NK-92 (cell line): ENCODE data around the gene DSCAML1.

Experiments
- DNase-seq: peaks from one replicate; lab custom pipeline; 2025; ENCODE audit not compliant: unreplicated experiment; lab: John Stamatoyannopoulos, UW

DSCAML1 gene

GRCh38 chr11:117831661-117832415 is 34.8 kb upstream of the DSCAML1 start:
- no peak for DNase-seq

GRCh38 chr11:117830674-117831351 is 33.8 kb upstream of the DSCAML1 start:
- DNase-seq = no peak

GRCh38 chr11:117830072-117830471 is 33.1 kb upstream of the DSCAML1 start:
- DNase-seq = no peak

- no peak for DNase-seq
Measured at GRCh38 chr11:117829369-117829725, 32.3 kb upstream of the DSCAML1 start.

- DNase-seq = no peak
Measured at GRCh38 chr11:117828611-117829368, 31.8 kb upstream of the DSCAML1 start.

GRCh38 chr11:117827521-117828511 is 30.8 kb upstream of the DSCAML1 start:
- no peak for DNase-seq

GRCh38 chr11:117826832-117827231 is 29.8 kb upstream of the DSCAML1 start:
- DNase-seq = no peak

- DNase-seq = no peak
Measured at GRCh38 chr11:117826190-117826570, 29.2 kb upstream of the DSCAML1 start.

GRCh38 chr11:117825538-117826189 is 28.6 kb upstream of the DSCAML1 start:
- no peak for DNase-seq

- DNase-seq = no peak
Measured at GRCh38 chr11:117824571-117825537, 27.8 kb upstream of the DSCAML1 start, which contains the start of gene FXYD2. Gene FXYD2 (minus strand): TSS chr11:117824744. CDS start chr11:117824678, 66 bp downstream.

GRCh38 chr11:117823946-117824420 is 27.0 kb upstream of the DSCAML1 start:
- no peak for DNase-seq

GRCh38 chr11:117823294-117823945 is 26.4 kb upstream of the DSCAML1 start:
- DNase-seq = no peak

GRCh38 chr11:117822074-117823033 is 25.3 kb upstream of the DSCAML1 start:
- no peak for DNase-seq

- no peak for DNase-seq
Measured at GRCh38 chr11:117821431-117821830, 24.4 kb upstream of the DSCAML1 start.

GRCh38 chr11:117820516-117820915 is 23.5 kb upstream of the DSCAML1 start:
- DNase-seq = no peak

GRCh38 chr11:117820071-117820470 is 23.1 kb upstream of the DSCAML1 start:
- DNase-seq = no peak
